Measurements from ENCODE around the gene CHN1. TPM values are rescaled to one million over a fixed set of nuclear protein-coding genes. Genes with fewer than 3 reads are reported as not detected.

Gene CHN1
- total and polyA plus RNA-seq, 3 donors from 2014 or later: 30.1 to 47.7 (median 42.6) TPM

DNA sequence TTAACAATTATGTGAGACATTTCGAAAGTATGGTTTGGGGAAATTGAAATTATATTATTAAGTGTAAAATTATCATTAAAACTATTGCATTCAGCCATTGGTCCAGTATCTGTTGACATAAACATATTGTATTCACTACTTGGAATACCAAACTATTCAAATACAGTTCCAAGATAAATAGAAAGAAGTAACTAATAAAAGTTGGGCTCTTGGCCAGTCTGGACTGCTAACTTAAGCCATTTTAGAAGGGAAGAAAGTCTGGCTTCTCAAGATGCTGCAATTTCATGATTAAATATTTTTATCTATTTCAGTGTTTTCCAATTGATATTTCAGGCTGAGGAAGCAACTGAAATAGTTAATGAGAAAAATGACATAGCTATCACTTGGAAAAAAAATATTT is 131.1 kb downstream of the CHN1 start:
- TF ChIP-seq, protein P1, sequence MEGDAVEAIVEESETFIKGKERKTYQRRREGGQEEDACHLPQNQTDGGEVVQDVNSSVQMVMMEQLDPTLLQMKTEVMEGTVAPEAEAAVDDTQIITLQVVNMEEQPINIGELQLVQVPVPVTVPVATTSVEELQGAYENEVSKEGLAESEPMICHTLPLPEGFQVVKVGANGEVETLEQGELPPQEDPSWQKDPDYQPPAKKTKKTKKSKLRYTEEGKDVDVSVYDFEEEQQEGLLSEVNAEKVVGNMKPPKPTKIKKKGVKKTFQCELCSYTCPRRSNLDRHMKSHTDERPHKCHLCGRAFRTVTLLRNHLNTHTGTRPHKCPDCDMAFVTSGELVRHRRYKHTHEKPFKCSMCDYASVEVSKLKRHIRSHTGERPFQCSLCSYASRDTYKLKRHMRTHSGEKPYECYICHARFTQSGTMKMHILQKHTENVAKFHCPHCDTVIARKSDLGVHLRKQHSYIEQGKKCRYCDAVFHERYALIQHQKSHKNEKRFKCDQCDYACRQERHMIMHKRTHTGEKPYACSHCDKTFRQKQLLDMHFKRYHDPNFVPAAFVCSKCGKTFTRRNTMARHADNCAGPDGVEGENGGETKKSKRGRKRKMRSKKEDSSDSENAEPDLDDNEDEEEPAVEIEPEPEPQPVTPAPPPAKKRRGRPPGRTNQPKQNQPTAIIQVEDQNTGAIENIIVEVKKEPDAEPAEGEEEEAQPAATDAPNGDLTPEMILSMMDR (IDR thresholded peaks at IDR 0.05): no peak
- no peak for TF ChIP-seq POLR2A (IDR thresholded peaks at IDR 0.05)
- Histone ChIP-seq H3K4me3 (no peak overlapping the region), H3K4me1 (no peaks in the 10 kb centered on the region), H3K9me3 (no peaks in the 10 kb centered on the region), H3K36me3 (ENCODE audit: low read depth, missing control alignments) (no peaks in the 10 kb centered on the region), H3K27ac (no peak overlapping the region), H3K27me3 (no peaks in the 10 kb centered on the region)
- no peak for DNase-seq
- 0 to 43% methylated on average over 1 of the region's 1 CpG for WGBS, 2 donors
- intact Hi-C loops (cut with DNase I; ENCODE audit: low total_unique reads): no loop called here

DNA sequence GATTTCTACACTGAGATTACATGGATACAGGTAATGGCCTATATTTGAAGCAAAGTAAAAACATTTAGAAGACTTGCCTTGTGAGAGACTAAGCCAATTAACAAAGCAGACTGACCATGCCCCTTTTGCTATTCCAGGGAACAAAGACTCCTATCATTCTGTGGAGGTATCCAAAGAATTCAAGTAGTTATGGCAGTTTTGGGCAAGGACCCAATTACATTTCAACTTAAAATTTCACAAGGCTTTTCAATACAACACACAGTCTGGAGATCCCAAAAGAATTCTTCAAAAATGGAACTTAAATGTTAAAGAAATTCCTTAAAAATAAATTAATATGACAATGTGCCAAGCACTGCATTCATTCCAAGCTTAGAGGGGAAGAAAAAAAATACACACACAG is 131.7 kb downstream of the CHN1 start:
- H3K36me3 ChIP-seq (ENCODE audit: low read depth, missing control alignments): no peaks in the 10 kb centered on the region
- no peaks in the 10 kb centered on the region for H3K9me3 ChIP-seq
- H3K27me3 ChIP-seq: no peaks in the 10 kb centered on the region
- no peak overlapping the region for H3K4me3 ChIP-seq
- no peak overlapping the region for H3K27ac ChIP-seq
- no peak for DNase-seq
- TF ChIP-seq, protein P1 (IDR thresholded peaks at IDR 0.05): no peak
- TF ChIP-seq POLR2A (IDR thresholded peaks at IDR 0.05): no peak
- intact Hi-C loops (cut with DNase I; ENCODE audit: low total_unique reads): no loop called here
- H3K4me1 ChIP-seq: no peaks in the 10 kb centered on the region

DNA sequence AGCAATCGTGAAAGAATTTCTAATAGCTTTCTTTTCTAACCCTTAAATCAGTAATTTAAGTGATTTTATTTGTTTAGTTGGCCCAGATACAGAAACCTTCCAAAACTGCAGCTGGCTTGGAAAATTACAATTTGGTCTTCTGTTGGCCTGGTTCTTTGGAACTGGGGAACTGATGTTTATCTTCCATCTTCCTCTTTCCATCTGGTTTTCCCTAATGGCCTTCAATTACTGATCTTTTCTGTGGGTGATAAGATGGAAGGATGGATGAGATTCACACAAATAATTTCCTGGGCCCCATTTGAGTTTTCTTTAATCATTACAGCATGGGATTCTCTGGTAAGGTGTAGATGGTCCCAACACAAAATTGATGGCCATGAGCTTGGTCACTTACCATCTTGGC is 134.4 kb downstream of the CHN1 start:
- H3K4me1 ChIP-seq: no peaks in the 10 kb centered on the region
- TF ChIP-seq, protein P1 (IDR thresholded peaks at IDR 0.05): no peak
- TF ChIP-seq POLR2A (IDR thresholded peaks at IDR 0.05): no peak
- H3K36me3 ChIP-seq (ENCODE audit: low read depth, missing control alignments): no peaks in the 10 kb centered on the region
- H3K27me3 ChIP-seq: no peaks in the 10 kb centered on the region
- no peak for DNase-seq
- H3K27ac ChIP-seq: no peak overlapping the region
- no peaks in the 10 kb centered on the region for H3K9me3 ChIP-seq
- H3K4me3 ChIP-seq: no peak overlapping the region
- 59 to 69% methylated on average over 1 of the region's 1 CpG for WGBS, 2 donors
- intact Hi-C loops (cut with DNase I; ENCODE audit: low total_unique reads): no loop called here

DNA sequence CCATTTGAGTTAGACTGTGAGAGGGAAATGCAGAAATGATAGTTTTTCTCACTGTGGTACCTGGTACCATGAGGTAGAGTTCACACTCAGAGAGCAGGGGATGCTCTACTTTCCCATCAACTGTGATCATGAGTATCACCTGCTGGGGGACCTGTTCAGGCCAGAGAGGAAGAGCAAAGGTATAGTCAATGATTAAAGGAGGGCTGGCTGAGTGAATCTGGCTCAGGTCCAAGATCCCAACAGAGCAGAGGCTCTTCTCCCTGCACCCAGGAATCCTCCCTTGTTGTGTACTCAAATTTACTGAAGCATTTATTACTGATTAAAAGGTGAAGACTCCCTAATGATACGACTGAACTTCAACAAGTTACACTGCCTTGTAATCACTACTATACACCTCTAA is 136.3 kb downstream of the CHN1 start:
- Histone ChIP-seq H3K27ac (no peak overlapping the region), H3K4me3 (no peak overlapping the region), H3K4me1 (no peaks in the 10 kb centered on the region), H3K27me3 (no peaks in the 10 kb centered on the region), H3K9me3 (no peaks in the 10 kb centered on the region), H3K36me3 (ENCODE audit: low read depth, missing control alignments) (no peaks in the 10 kb centered on the region)
- intact Hi-C loops (cut with DNase I; ENCODE audit: low total_unique reads): no loop called here
- WGBS, 2 donors: 78 to 92% methylated on average over 1 of the region's 1 CpG
- DNase-seq: no peak
- TF ChIP-seq POLR2A (IDR thresholded peaks at IDR 0.05): no peak
- TF ChIP-seq, protein P1 (IDR thresholded peaks at IDR 0.05): no peak

DNA sequence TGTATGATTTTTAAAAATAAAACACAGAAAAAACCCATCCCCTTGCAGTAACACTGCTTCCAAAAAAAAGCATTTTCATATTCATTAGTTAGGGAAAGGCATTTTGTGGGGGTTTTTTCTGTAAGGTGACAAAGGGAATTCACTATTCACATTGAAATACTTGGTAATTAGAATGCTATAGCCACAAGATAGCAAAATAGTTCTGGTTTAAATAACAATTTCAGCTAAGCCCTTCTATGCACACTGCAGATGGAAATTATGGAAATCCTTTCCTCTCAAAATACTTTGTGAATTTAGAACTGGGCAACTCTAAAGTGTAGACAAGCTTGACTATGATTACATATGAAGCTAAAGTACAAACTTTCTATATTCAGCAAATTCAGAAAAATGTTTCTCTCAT is 138.8 kb downstream of the CHN1 start:
- Histone ChIP-seq H3K4me1 (no peaks in the 10 kb centered on the region), H3K27ac (no peak overlapping the region), H3K9me3 (no peaks in the 10 kb centered on the region), H3K27me3 (no peaks in the 10 kb centered on the region), H3K36me3 (ENCODE audit: low read depth, missing control alignments) (no peaks in the 10 kb centered on the region), H3K4me3 (no peak overlapping the region)
- DNase-seq: no peak
- intact Hi-C loops (cut with DNase I; ENCODE audit: low total_unique reads): no loop called here
- TF ChIP-seq POLR2A (IDR thresholded peaks at IDR 0.05): no peak
- TF ChIP-seq, protein P1 (IDR thresholded peaks at IDR 0.05): no peak

Data from testis (tissue), 3 donors.